Sigmoid colon (tissue), 3 donors: Measurements from ENCODE around the gene MMP19.

ENCODE experiments used
- CTCF ChIP-seq, 4 experiments: fragments of 450-650 bp in 3 of 4; fragments of 200-600 bp in 1 of 4; IDR thresholded peaks; one replicate each; pipeline ENCODE4 v1.5.1; 2016 to 2019; ENCODE audit warnings: antibody characterized with exemption in 4 of 4, mild to moderate bottlenecking in 3 of 4, moderate library complexity in 2 of 4
- POLR2A ChIP-seq, 2 donors: fragments of 450-650 bp; IDR thresholded peaks; one replicate each; pipeline ENCODE4 v1.6.1; 2016; ENCODE audit warnings: antibody characterized with exemption in 2 of 2, mild to moderate bottlenecking in 2 of 2, moderate library complexity in 2 of 2

GRCh38 chr12:55831447-55831815 is 11.3 kb downstream of the MMP19 start:
- TF ChIP-seq CTCF (IDR thresholded peaks at IDR 0.05) (no peak), POLR2A (IDR thresholded peaks at IDR 0.05) (no peak)
